Measurements from ENCODE around the gene ADCY10. TPM values are rescaled to one million over a fixed set of nuclear protein-coding genes. Genes with fewer than 3 reads are reported as not detected.

ADCY10 gene
- total and polyA plus RNA-seq, 2 of the 8 experiments (the other 6 are each of a cell fraction or from before 2014, with no cell fraction given): 0.02 TPM; not detected in 1

DNA sequence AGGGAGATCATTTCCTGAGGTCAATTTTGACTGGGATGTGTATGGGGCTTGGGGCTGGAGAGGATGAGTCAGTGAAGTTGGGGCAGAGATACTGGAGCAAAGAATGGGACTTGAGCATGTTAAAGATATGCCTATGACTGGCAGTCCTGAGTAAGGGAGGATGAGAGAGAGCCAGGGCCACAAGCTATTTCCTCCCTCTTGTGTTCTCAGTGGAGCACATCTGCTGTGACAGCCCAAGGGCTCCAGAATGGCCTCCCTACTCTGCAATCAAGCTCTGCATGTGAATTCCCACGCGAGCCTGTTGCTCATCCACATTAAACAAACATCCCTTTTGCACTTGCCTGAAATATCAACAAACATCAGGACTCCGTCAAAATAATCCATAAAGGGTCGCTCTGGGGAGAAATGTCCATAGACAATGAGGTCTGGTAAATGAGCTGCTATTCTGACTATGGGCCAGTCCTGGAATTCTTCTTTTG is 9.2 kb downstream of the ADCY10 start (continued):
- TF ChIP-seq RAD21 (IDR thresholded peaks at IDR 0.05 in 1 of 2, conservative IDR thresholded peaks at IDR 0.05 in 1 of 2; ENCODE audit: low read depth in 2 of 2, low read length in 2 of 2) (no peak), GTF2F1 (IDR thresholded peaks at IDR 0.05; ENCODE audit: borderline replicate concordance, low read depth, low read length) (no peak)
- TF ChIP-seq, protein P1, sequence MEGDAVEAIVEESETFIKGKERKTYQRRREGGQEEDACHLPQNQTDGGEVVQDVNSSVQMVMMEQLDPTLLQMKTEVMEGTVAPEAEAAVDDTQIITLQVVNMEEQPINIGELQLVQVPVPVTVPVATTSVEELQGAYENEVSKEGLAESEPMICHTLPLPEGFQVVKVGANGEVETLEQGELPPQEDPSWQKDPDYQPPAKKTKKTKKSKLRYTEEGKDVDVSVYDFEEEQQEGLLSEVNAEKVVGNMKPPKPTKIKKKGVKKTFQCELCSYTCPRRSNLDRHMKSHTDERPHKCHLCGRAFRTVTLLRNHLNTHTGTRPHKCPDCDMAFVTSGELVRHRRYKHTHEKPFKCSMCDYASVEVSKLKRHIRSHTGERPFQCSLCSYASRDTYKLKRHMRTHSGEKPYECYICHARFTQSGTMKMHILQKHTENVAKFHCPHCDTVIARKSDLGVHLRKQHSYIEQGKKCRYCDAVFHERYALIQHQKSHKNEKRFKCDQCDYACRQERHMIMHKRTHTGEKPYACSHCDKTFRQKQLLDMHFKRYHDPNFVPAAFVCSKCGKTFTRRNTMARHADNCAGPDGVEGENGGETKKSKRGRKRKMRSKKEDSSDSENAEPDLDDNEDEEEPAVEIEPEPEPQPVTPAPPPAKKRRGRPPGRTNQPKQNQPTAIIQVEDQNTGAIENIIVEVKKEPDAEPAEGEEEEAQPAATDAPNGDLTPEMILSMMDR (IDR thresholded peaks at IDR 0.05; ENCODE audit: control extremely low read depth in 1 of 3, insufficient read depth in 1 of 3, low read depth in 1 of 3, low read length in 3 of 3): no peak
